ENCODE results near the gene NUCKS1. TPM values are rescaled to one million over a fixed set of nuclear protein-coding genes. Genes with fewer than 3 reads are reported as not detected.
A peak's percentile ranks its signal among the peaks of the same experiment; 100 is the strongest.

Gene NUCKS1
- total RNA-seq, 2 experiments from 2014 or later, result 145 to 177 TPM

GRCh38 chr1:205719762-205720161 lies 30.2 kb downstream of the NUCKS1 start:
- no peak for TF ChIP-seq CTCF (IDR thresholded peaks at IDR 0.05)
- DNase-seq (no peak), ATAC-seq (peak; percentile 74)
- CTCF ChIA-PET, result interaction anchor here (6.8 kb wide), 1 partner anchor 9 kb away, joined by 64 read pairs; no protein-coding TSS in a partner anchor
- intact Hi-C loops (cut with micrococcal nuclease), result no loop called here
- POLR2A ChIA-PET, result no interaction called here
- H3K36me3 Mint-ChIP-seq (ENCODE audit: low read depth), result peaks cover 68% of the 10 kb centered on the region
- H3K27ac Mint-ChIP-seq, result peak overlapping the region; percentile 75
- H3K4me3 Mint-ChIP-seq, result no peak overlapping the region
- peaks cover 38% of the 10 kb centered on the region for H3K4me1 Mint-ChIP-seq (ENCODE audit: low read depth)
- H3K27me3 Mint-ChIP-seq, result no peaks in the 10 kb centered on the region
- no peaks in the 10 kb centered on the region for H3K9me3 Mint-ChIP-seq

GRCh38 chr1:205719015-205719414 lies 31.0 kb downstream of the NUCKS1 start:
- Mint-ChIP-seq H3K9me3 (no peaks in the 10 kb centered on the region), H3K27me3 (no peaks in the 10 kb centered on the region), H3K27ac (peak overlapping the region; percentile 28), H3K4me3 (no peak overlapping the region), H3K36me3 (ENCODE audit: low read depth) (peaks cover 68% of the 10 kb centered on the region), H3K4me1 (ENCODE audit: low read depth) (peaks cover 35% of the 10 kb centered on the region)
- intact Hi-C loops (cut with micrococcal nuclease), result no loop called here
- ChIA-PET POLR2A (no interaction called here), CTCF (interaction anchor here (1.1 to 1.5 kb wide), 2 partner anchors 9 to 127 kb away, joined by 3 read pairs; no protein-coding TSS in a partner anchor)
- no peak for TF ChIP-seq CTCF (IDR thresholded peaks at IDR 0.05)
- DNase-seq (no peak), ATAC-seq (peak; percentile 13)

- TF ChIP-seq CTCF (IDR thresholded peaks at IDR 0.05), result no peak
- Mint-ChIP-seq H3K4me3 (no peak overlapping the region), H3K9me3 (no peaks in the 10 kb centered on the region), H3K27me3 (no peaks in the 10 kb centered on the region), H3K36me3 (ENCODE audit: low read depth) (peaks cover 57% of the 10 kb centered on the region), H3K4me1 (ENCODE audit: low read depth) (peaks cover 35% of the 10 kb centered on the region), H3K27ac (no peak overlapping the region)
- intact Hi-C loops (cut with micrococcal nuclease), result no loop called here
- ATAC-seq, result no peak
- ChIA-PET CTCF (no interaction called here), POLR2A (no interaction called here)
- no peak for DNase-seq
Observed at GRCh38 chr1:205716371-205717132, 33.4 kb downstream of the NUCKS1 start.

- ChIA-PET POLR2A (interaction anchor here (1.6 kb wide), 1 partner anchor 83 kb away, joined by 4 read pairs; the partner anchor contains the start of gene ELK4), CTCF (interaction anchor here (0.9 to 9.0 kb wide), 5 partner anchors 13 to 262 kb away, joined by 3 to 232 read pairs (median 4); no protein-coding TSS in a partner anchor)
- Mint-ChIP-seq H3K4me1 (ENCODE audit: low read depth) (peaks cover 38% of the 10 kb centered on the region), H3K27ac (peak overlapping the region; percentile 58), H3K4me3 (no peak overlapping the region), H3K27me3 (no peaks in the 10 kb centered on the region), H3K9me3 (no peaks in the 10 kb centered on the region), H3K36me3 (ENCODE audit: low read depth) (peaks cover 52% of the 10 kb centered on the region)
- DNase-seq, result no peak
- no peak for TF ChIP-seq CTCF (IDR thresholded peaks at IDR 0.05)
- intact Hi-C loops (cut with micrococcal nuclease), result no loop called here
- ATAC-seq, result no peak
Observed at GRCh38 chr1:205715628-205716027, 34.4 kb downstream of the NUCKS1 start.

GRCh38 chr1:205714906-205715246 lies 35.1 kb downstream of the NUCKS1 start:
- TF ChIP-seq CTCF (IDR thresholded peaks at IDR 0.05), result no peak
- Mint-ChIP-seq H3K27ac (peak overlapping the region; percentile 58), H3K9me3 (no peaks in the 10 kb centered on the region), H3K4me1 (ENCODE audit: low read depth) (peaks cover 31% of the 10 kb centered on the region), H3K4me3 (no peak overlapping the region), H3K27me3 (no peaks in the 10 kb centered on the region), H3K36me3 (ENCODE audit: low read depth) (peaks cover 48% of the 10 kb centered on the region)
- ChIA-PET POLR2A (interaction anchor here (0.6 to 1.6 kb wide), 4 partner anchors 28 to 83 kb away, joined by 3 to 5 read pairs (median 4); partner anchors contain the start of gene ELK4), CTCF (interaction anchor here (0.7 to 9.0 kb wide), 13 partner anchors 10 to 605 kb away, joined by 3 to 232 read pairs (median 4); no protein-coding TSS in a partner anchor)
- no peak for ATAC-seq
- intact Hi-C loops (cut with micrococcal nuclease), result no loop called here
- DNase-seq, result no peak
